ENCODE measurements around the gene TPST2. TPM values are rescaled to one million over a fixed set of nuclear protein-coding genes. Genes with fewer than 3 reads are reported as not detected.

TPST2 gene
- total RNA-seq, 2 experiments from 2014 or later, result 42.4 to 42.9 TPM

- ChIA-PET POLR2A (no interaction called here), CTCF (interaction anchor here (1.5 to 2.1 kb wide), 2 partner anchors 55 to 57 kb away, joined by 3 to 4 read pairs; no protein-coding TSS in a partner anchor)
These were observed 3.2 kb downstream of the TPST2 start for GRCh38 chr22:26586556-26587325.

GRCh38 chr22:26585104-26585790 is 4.7 kb downstream of the TPST2 start:
- ChIA-PET CTCF (interaction anchor here (0.6 kb wide), 1 partner anchor 59 kb away, joined by 3 read pairs; no protein-coding TSS in a partner anchor), POLR2A (interaction anchor here (0.6 kb wide), 1 partner anchor 46 kb away, joined by 5 read pairs; no protein-coding TSS in a partner anchor)

- POLR2A ChIA-PET, result no interaction called here
- CTCF ChIA-PET, result no interaction called here
These were observed 5.9 kb downstream of the TPST2 start for GRCh38 chr22:26584010-26584409.

GRCh38 chr22:26581633-26582168 is 8.2 kb downstream of the TPST2 start:
- ChIA-PET POLR2A (no interaction called here), CTCF (no interaction called here)

- CTCF ChIA-PET, result no interaction called here
- POLR2A ChIA-PET, result no interaction called here
These were observed 8.9 kb downstream of the TPST2 start for GRCh38 chr22:26581026-26581425.

GRCh38 chr22:26580240-26580962 is 9.5 kb downstream of the TPST2 start:
- POLR2A ChIA-PET, result no interaction called here
- CTCF ChIA-PET, result interaction anchor here (0.5 kb wide), 1 partner anchor 64 kb away, joined by 3 read pairs; no protein-coding TSS in a partner anchor

GRCh38 chr22:26579331-26579886 is 10.5 kb downstream of the TPST2 start:
- ChIA-PET POLR2A (no interaction called here), CTCF (interaction anchor here (1.0 kb wide), 1 partner anchor 24 kb away, joined by 5 read pairs; no protein-coding TSS in a partner anchor)

GRCh38 chr22:26577081-26577480 is 12.9 kb downstream of the TPST2 start:
- POLR2A ChIA-PET, result interaction anchor here (1.3 kb wide), 1 partner anchor 13 kb away, joined by 10 read pairs; the partner anchor contains the start of gene TPST2
- CTCF ChIA-PET, result no interaction called here

- ChIA-PET CTCF (no interaction called here), POLR2A (no interaction called here)
These were observed 13.8 kb downstream of the TPST2 start for GRCh38 chr22:26576026-26576680.

GRCh38 chr22:26574001-26574723 is 15.8 kb downstream of the TPST2 start:
- CTCF ChIA-PET, result no interaction called here
- POLR2A ChIA-PET, result no interaction called here

GRCh38 chr22:26573026-26573662 is 16.8 kb downstream of the TPST2 start:
- ChIA-PET POLR2A (no interaction called here), CTCF (interaction anchor here (0.6 kb wide), 1 partner anchor 37 kb away, joined by 3 read pairs; no protein-coding TSS in a partner anchor)

GRCh38 chr22:26570864-26571525 is 18.9 kb downstream of the TPST2 start:
- CTCF ChIA-PET, result no interaction called here

GRCh38 chr22:26570115-26570514 is 19.8 kb downstream of the TPST2 start:
- CTCF ChIA-PET, result interaction anchor here (0.7 kb wide), 1 partner anchor 87 kb away, joined by 3 read pairs; the partner anchor contains the start of genes HPS4 and SRRD

More at GRCh38 chr22:26570864-26571525, 18.9 kb downstream of the TPST2 start:
- POLR2A ChIA-PET, result no interaction called here

GRCh38 chr22:26568207-26568706 is 21.7 kb downstream of the TPST2 start:
- CTCF ChIA-PET, result interaction anchor here (0.9 kb wide), 1 partner anchor 42 kb away, joined by 5 read pairs; no protein-coding TSS in a partner anchor
- POLR2A ChIA-PET, result no interaction called here

More at GRCh38 chr22:26570115-26570514, 19.8 kb downstream of the TPST2 start:
- POLR2A ChIA-PET, result no interaction called here

GRCh38 chr22:26567610-26568009 is 22.3 kb downstream of the TPST2 start:
- ChIA-PET CTCF (no interaction called here), POLR2A (no interaction called here)

- ChIA-PET CTCF (no interaction called here), POLR2A (no interaction called here)
These were observed 22.9 kb downstream of the TPST2 start for GRCh38 chr22:26566994-26567393.

GRCh38 chr22:26565889-26566288 is 24.0 kb downstream of the TPST2 start:
- CTCF ChIA-PET, result no interaction called here
- POLR2A ChIA-PET, result no interaction called here
